NCI-H146 (cell line): Measurements from ENCODE around the gene COX19.

Source experiments
- DNase-seq: peaks from one replicate; lab custom pipeline; 2025; lab: John Stamatoyannopoulos, UW

Gene COX19

GRCh38 chr7:978049-978346 lies 2.6 kb upstream of the COX19 start:
- DNase-seq: no peak

- DNase-seq: peak; percentile 22
These were observed 2.1 kb upstream of the COX19 start for GRCh38 chr7:977326-978048.

DNA sequence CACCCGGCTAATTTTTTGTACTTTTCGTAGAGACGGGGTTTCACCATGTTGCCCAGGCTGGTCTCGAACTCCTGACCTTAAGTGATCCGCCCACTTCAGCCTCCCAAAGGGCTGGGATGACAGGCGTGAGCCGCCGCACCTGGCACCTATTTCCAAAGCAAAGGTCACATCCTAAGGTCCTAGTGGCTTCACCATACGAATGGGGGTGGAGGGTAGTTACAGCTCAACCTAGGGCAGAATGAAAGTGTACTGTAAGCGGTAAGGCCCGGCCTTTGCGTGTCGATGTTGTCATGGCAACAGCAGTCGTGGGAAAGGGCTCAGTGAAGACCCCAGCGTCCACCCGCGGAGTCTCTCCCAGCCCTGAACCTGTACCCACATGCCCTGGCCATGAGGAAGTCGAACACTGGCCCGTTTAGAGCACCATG lies 1.6 kb upstream of the COX19 start:
- no peak for DNase-seq

GRCh38 chr7:975702-976473 lies 539 bp upstream of the COX19 start:
- no peak for DNase-seq

GRCh38 chr7:974172-974571 lies 1.2 kb downstream of the COX19 start:
- DNase-seq: no peak

GRCh38 chr7:973312-973711 lies 2.0 kb downstream of the COX19 start:
- DNase-seq: no peak

GRCh38 chr7:972676-973309 lies 2.6 kb downstream of the COX19 start:
- DNase-seq: no peak

DNA sequence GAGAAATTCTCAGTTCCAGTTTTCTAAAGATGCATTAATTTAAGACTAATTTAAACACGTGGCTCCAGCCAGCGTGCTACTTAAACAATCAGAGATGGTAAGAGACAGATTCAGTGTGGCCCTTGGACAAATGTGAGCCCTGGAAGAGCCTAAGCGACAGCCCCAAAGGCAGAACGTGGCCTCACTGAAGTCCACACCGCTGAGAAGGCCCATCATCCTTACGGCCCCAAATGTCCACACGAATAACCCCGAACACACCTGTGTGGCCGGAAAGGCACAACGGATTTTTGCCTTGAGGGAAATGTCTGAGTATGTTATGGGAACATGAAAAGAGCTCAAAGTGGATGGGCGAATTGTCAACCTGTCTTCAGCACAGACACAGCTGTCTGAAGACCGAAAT lies 3.2 kb downstream of the COX19 start:
- DNase-seq: no peak

DNA sequence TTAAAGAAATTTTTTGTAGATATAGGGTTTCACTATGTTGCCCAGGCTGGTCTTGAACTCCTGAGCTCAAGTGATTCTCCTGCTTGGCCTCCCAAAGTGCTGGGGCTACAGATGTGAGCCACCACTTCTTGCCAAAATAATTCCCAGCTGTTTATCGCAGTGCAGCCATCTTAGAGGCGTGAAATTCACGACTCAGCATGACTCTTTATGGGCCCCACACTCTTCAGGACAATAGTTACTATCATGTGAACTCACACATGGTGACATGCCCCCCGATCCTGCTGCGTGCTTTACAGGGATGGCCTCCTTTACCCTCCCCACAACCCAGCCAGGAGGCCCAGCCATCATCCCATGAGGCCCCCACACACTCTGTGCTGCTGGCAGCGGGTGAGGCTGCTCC lies 4.6 kb downstream of the COX19 start:
- DNase-seq: no peak

GRCh38 chr7:969403-969802 lies 5.9 kb downstream of the COX19 start:
- no peak for DNase-seq

- DNase-seq: no peak
These were observed 6.9 kb downstream of the COX19 start for GRCh38 chr7:968205-969105.

DNA sequence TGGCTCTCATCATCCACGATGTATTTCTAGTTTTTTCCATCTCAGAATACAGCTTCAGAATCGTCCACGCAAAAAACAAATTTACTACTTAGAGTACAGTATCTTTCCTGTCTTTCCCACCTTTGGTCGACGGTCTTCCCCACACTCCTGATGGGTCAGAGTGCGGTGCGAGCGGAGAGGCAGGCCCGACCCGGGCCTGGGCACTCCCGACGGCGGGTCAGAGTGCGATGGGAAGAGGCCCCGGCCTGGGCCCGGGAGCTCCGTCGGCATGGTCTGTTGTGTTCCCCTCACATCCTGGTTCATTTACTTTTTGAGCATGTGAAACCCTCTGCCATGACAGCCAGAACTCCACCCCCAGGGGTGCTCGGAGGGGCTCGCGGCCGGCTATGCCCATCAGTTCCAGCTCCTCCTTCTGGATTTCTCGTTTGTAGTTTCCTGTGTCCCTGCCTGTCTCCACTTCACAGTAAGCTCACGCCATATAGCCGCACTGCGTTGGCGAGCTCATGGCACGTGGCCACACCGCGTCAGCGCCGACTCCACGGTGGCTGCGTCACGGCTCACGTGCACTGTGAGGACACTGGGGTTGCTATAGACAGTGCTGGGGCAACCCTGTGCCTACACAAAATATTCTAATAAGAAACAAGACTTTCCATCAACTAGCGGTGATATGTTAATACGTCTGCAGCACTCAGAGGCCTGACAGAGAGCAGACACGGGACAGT lies 7.8 kb downstream of the COX19 start:
- no peak for DNase-seq

DNA sequence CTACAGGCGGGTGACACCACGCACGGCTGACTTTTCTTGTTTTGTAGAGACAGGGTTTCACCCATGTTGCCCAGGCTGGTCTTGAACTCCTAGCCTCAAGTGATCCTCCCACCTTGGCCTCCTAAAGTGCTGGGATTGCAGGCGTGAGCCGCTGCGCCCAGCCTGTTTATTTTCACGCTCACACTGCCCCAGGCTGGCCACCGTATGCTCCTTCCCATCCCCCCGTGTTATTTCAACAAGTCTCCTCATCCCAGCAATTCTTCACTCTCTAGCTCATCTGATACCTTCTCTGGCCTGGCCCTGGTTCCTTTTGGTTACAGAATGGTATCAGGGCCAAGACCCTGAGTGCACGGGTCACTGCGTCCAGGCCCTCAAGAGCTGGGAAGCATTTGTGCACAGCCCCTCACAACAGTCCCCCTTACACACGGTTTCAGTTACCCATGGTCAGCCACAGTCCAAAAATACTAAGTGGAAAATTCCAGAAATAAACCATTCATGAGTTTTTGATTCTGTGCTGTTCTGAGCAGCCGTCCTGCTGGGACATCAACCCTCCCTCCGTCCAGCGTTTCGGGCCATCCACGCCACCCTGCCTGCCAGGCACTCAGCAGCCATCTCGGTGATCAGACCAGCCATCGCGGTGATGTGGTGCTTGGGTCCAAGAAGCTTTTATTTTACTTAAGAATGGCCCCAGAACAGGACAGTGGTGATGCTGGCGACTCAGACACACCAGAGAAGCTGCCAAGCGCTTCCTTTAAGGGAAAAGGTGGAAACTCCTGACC lies 8.9 kb downstream of the COX19 start:
- no peak for DNase-seq

GRCh38 chr7:964401-965231 lies 10.7 kb downstream of the COX19 start:
- no peak for DNase-seq

GRCh38 chr7:963236-964078 lies 11.9 kb downstream of the COX19 start:
- peak; percentile 57 for DNase-seq

- DNase-seq: no peak
These were observed 12.8 kb downstream of the COX19 start for GRCh38 chr7:962401-963081.

DNA sequence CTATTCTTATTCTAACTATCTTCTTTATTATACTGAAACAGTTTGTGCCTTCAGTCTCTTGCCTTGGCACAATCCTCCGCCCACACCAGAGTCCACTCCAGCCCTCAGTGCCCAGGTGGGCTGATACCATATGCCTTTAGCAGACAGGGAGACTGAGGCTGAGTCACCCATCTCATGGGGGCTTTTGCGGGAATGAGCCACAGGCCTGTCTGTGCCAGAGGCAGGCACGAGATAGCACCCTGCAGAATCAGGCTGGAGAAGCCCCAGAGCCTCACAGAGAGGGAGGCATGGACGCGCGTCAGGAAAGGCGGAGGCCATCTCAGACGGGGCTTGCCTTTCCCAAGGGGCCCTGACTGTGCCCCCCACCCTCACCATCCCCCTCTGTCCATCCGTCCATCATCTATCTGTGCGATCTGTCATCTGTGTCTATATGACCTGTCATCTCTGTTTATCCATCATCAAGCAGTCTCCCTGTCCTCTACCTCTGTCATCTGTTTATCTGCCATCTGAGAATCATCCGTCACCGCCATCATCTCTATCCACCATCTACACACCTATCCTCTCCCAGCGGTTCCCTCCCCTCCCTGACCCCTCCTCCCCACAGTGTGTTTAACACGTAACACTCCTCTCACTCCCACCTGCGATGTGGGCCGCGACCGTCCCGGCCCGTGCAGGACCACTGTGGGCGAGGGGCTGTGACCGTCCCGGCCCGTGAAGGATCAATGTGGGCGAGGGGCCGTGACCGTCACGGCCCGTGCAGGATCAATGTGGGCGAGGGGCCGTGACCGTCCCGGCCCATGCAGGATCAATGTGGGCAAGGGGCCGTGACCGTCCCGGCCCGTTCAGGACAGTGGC lies 13.6 kb downstream of the COX19 start:
- DNase-seq: no peak
